Sigmoid colon (tissue), 3 donors: Measurements from ENCODE around the gene HOXD12.

Source experiments
- POLR2A ChIP-seq, 2 donors: fragments of 450-650 bp; IDR thresholded peaks; one replicate each; pipeline ENCODE4 v1.6.1; 2016; ENCODE audit warnings: antibody characterized with exemption in 2 of 2, mild to moderate bottlenecking in 2 of 2, moderate library complexity in 2 of 2
- TF ChIP-seq, protein P1 (sequence below), 4 experiments: fragments of 450-650 bp in 3 of 4; fragments of 200-600 bp in 1 of 4; IDR thresholded peaks; one replicate each; pipeline ENCODE4 v1.5.1; 2016 to 2019; ENCODE audit warnings: antibody characterized with exemption in 4 of 4, mild to moderate bottlenecking in 3 of 4, moderate library complexity in 2 of 4

DNA sequence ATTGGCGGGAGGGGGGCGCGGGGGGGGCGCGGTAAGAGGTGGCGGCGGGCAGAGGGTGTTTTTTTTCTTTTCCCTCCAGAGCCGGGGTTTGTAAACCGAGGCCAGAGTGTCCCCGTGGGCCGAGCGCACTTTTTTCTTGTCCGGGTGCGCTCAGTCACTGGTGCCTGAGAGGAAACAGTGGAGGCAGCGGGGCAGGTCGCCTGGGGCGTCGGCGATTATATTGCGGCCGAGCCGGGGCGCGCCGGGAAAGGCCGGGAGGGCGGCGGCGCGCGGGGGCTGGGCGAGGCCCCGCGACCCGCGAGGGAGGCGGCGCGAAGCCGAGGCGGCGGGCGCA is 30.2 kb downstream of the HOXD12 start:
- TF ChIP-seq, protein P1, sequence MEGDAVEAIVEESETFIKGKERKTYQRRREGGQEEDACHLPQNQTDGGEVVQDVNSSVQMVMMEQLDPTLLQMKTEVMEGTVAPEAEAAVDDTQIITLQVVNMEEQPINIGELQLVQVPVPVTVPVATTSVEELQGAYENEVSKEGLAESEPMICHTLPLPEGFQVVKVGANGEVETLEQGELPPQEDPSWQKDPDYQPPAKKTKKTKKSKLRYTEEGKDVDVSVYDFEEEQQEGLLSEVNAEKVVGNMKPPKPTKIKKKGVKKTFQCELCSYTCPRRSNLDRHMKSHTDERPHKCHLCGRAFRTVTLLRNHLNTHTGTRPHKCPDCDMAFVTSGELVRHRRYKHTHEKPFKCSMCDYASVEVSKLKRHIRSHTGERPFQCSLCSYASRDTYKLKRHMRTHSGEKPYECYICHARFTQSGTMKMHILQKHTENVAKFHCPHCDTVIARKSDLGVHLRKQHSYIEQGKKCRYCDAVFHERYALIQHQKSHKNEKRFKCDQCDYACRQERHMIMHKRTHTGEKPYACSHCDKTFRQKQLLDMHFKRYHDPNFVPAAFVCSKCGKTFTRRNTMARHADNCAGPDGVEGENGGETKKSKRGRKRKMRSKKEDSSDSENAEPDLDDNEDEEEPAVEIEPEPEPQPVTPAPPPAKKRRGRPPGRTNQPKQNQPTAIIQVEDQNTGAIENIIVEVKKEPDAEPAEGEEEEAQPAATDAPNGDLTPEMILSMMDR (IDR thresholded peaks at IDR 0.05): no peak
- no peak for TF ChIP-seq POLR2A (IDR thresholded peaks at IDR 0.05)
